SK-N-SH (cell line): ENCODE results near the gene BUB3. TPM values are rescaled to one million over a fixed set of nuclear protein-coding genes. Genes with fewer than 3 reads are reported as not detected.

Source experiments
- CTCF ChIA-PET: fragments of 300-600, 350-600 bp; formaldehyde crosslinking; extraction: SDS; loops from one replicate; lab custom pipeline; 2021; lab: Yijun Ruan, JAX
- POLR2A ChIA-PET: fragments of 350-600 bp; sonication (Branson Sonifier 250); formaldehyde crosslinking; extraction: SDS; loops from one replicate; lab custom pipeline; 2020; ENCODE audit warnings: antibody characterized with exemption, inconsistent platforms; lab: Yijun Ruan, JAX
- DNase-seq: peaks from one replicate; pipeline ENCODE4 v3.0.0; 2012
- H2AFZ ChIP-seq: fragments of 200-600 bp; sonication (generic); 2 replicates; pipeline ENCODE4 v1.8.1; 2016; ENCODE audit warnings: antibody characterized with exemption, mild to moderate bottlenecking, low read depth
- H3F3A ChIP-seq: fragments of 200-600 bp; sonication (generic); replicated peaks from 2 replicates; pipeline ENCODE3; 2016; ENCODE audit warnings: antibody characterized with exemption, mild to moderate bottlenecking; ENCODE audit not compliant: insufficient read depth
- H3K27ac ChIP-seq, 2 experiments: fragments of 200-500 bp in 1 of 2; fragments of 200-600 bp in 1 of 2; sonication (Bioruptor generic) in 1 of 2; sonication (generic), shearing (Covaris generic) in 1 of 2; 2 replicates each; pipeline versions ENCODE4 v1.5.1 to v1.6.1; 2014 to 2016; ENCODE audit warnings: low read depth in 2 of 2, inconsistent platforms in 1 of 2, low read length in 1 of 2, mild to moderate bottlenecking in 1 of 2, mixed read lengths in 1 of 2
- H3K27me3 ChIP-seq: fragments of 200-600 bp; sonication (generic), shearing (Covaris generic); 2 replicates; pipeline ENCODE4 v1.6.1; 2016; ENCODE audit warnings: mixed run types; ENCODE audit not compliant: insufficient read depth
- H3K36me3 ChIP-seq, 2 experiments: fragments of 200-500 bp in 1 of 2; fragments of 200-600 bp in 1 of 2; sonication (Bioruptor generic) in 1 of 2; sonication (generic) in 1 of 2; replicated peaks in 1 of 2; 2 replicates each; pipeline versions ENCODE3 to v1.5.1; 2014 to 2016; ENCODE audit warnings: low read length in 1 of 2, mild to moderate bottlenecking in 1 of 2; ENCODE audit not compliant: insufficient read depth in 2 of 2, control insufficient read depth in 1 of 2
- H3K4me1 ChIP-seq, 2 experiments: fragments of 200-500 bp in 1 of 2; fragments of 200-600 bp in 1 of 2; sonication (Bioruptor generic) in 1 of 2; sonication (generic), shearing (Covaris generic) in 1 of 2; 2 replicates each; pipeline versions ENCODE4 v1.5.1 to v1.6.1; 2014 to 2016; ENCODE audit warnings: low read depth in 1 of 2, low read length in 1 of 2, mixed run types in 1 of 2; ENCODE audit not compliant: insufficient read depth in 2 of 2, control insufficient read depth in 1 of 2
- H3K4me2 ChIP-seq: fragments of 200-600 bp; sonication (generic), shearing (Covaris generic); 2 replicates; pipeline ENCODE4 v1.6.1; 2017; ENCODE audit warnings: mixed run types
- H3K4me3 ChIP-seq, 2 experiments: fragments of 200-500 bp in 1 of 2; fragments of 200-600 bp in 1 of 2; sonication (Bioruptor generic) in 1 of 2; sonication (generic), shearing (Covaris generic) in 1 of 2; 2 replicates each; pipeline versions ENCODE4 v1.5.1 to v1.8.1; 2014 to 2016; ENCODE audit warnings: low read depth in 2 of 2, inconsistent platforms in 1 of 2, low read length in 1 of 2, mild to moderate bottlenecking in 1 of 2, mixed read lengths in 1 of 2, moderate library complexity in 1 of 2
- H3K79me2 ChIP-seq: fragments of 200-600 bp; sonication (generic); 2 replicates; pipeline ENCODE4 v1.8.1; 2017; ENCODE audit warnings: mild to moderate bottlenecking; ENCODE audit not compliant: insufficient read depth
- H3K9ac ChIP-seq: fragments of 200-600 bp; sonication (generic); 2 replicates; pipeline ENCODE4 v1.6.1; 2017; ENCODE audit warnings: mixed run types
- H3K9me2 ChIP-seq: fragments of 200-600 bp; sonication (generic); 2 replicates; pipeline ENCODE4 v1.6.1; 2017; ENCODE audit warnings: mixed run types
- H3K9me3 ChIP-seq: fragments of 200-600 bp; sonication (generic); 2 replicates; pipeline ENCODE4 v1.6.1; 2017; ENCODE audit warnings: mixed run types, mild to moderate bottlenecking, moderate library complexity
- H4K20me1 ChIP-seq: fragments of 200-600 bp; sonication (generic); 2 replicates; pipeline ENCODE4 v1.6.1; 2017; ENCODE audit warnings: mild to moderate bottlenecking, mixed run types; ENCODE audit not compliant: insufficient read depth
- CTCF ChIP-seq: fragments of 200-600 bp; sonication (generic); IDR thresholded peaks from 2 replicates; pipeline ENCODE4 v1.6.1; 2017; ENCODE audit warnings: antibody characterized with exemption, mild to moderate bottlenecking, moderate library complexity
- ELF1 ChIP-seq: IDR thresholded peaks from 2 replicates; pipeline ENCODE4 v1.4.0; 2012
- EP300 ChIP-seq, 2 experiments: IDR thresholded peaks; 2 replicates each; pipeline versions ENCODE4 v1.4.0 to v1.6.1; 2012; ENCODE audit warnings: borderline replicate concordance in 1 of 2, low read depth in 1 of 2, low read length in 1 of 2
- EZH2phosphoT487 ChIP-seq: fragments of 200-600 bp; sonication (generic); IDR thresholded peaks from 2 replicates; pipeline ENCODE4 v1.6.1; 2017; ENCODE audit warnings: low read depth, mixed run types, mild to moderate bottlenecking, antibody characterized with exemption, moderate library complexity, borderline replicate concordance
- FOSL2 ChIP-seq: IDR thresholded peaks from 2 replicates; pipeline ENCODE4 v1.4.0; 2012; ENCODE audit warnings: low read depth, mild to moderate bottlenecking, moderate library complexity, borderline replicate concordance
- FOXJ3 ChIP-seq: sonication (generic); formaldehyde crosslinking; IDR thresholded peaks from 2 replicates; pipeline ENCODE4 v1.5.1; 2020; ENCODE audit warnings: mild to moderate bottlenecking, missing genetic modification reagents
- FOXM1 ChIP-seq: IDR thresholded peaks from 2 replicates; pipeline ENCODE4 v1.4.0; 2012; ENCODE audit warnings: low read depth, mild to moderate bottlenecking
- GATA2 ChIP-seq: sonication (generic); formaldehyde crosslinking; IDR thresholded peaks from 2 replicates; pipeline ENCODE4 v1.5.0; 2020; ENCODE audit warnings: mild to moderate bottlenecking, missing genetic modification reagents
- JUND ChIP-seq: IDR thresholded peaks from 2 replicates; pipeline ENCODE4 v1.4.0; 2012
- MEF2A ChIP-seq: IDR thresholded peaks from 2 replicates; pipeline ENCODE4 v1.4.0; 2012; ENCODE audit warnings: low read depth, borderline replicate concordance
- MXI1 ChIP-seq: IDR thresholded peaks from 2 replicates; pipeline ENCODE4 v1.6.1; 2012; ENCODE audit warnings: mild to moderate bottlenecking, low read depth, low read length, improper control_type of control experiment
- NRF1 ChIP-seq: IDR thresholded peaks from 2 replicates; pipeline ENCODE4 v1.6.1; 2012; ENCODE audit warnings: low read depth, mild to moderate bottlenecking, low read length
- PBX3 ChIP-seq: IDR thresholded peaks from 2 replicates; pipeline ENCODE4; 2012
- RAD21 ChIP-seq: IDR thresholded peaks from 2 replicates; pipeline ENCODE4 v1.6.1; 2012; ENCODE audit warnings: mild to moderate bottlenecking, low read length
- RFX5 ChIP-seq: IDR thresholded peaks from 2 replicates; pipeline ENCODE4 v1.6.1; 2012; ENCODE audit warnings: mild to moderate bottlenecking, improper control_type of control experiment, low read length
- SIN3A ChIP-seq: IDR thresholded peaks from 2 replicates; pipeline ENCODE4 v1.6.1; 2012; ENCODE audit warnings: low read depth, mild to moderate bottlenecking, low read length, moderate library complexity, borderline replicate concordance
- SMC3 ChIP-seq: IDR thresholded peaks from 2 replicates; pipeline ENCODE4 v1.6.1; 2012; ENCODE audit warnings: low read depth, low read length, improper control_type of control experiment
- TCF12 ChIP-seq: IDR thresholded peaks from 2 replicates; pipeline ENCODE4 v1.4.0; 2012
- ZBTB33 ChIP-seq: IDR thresholded peaks from 2 replicates; pipeline ENCODE4 v1.4.0; 2012; ENCODE audit warnings: low read depth, borderline replicate concordance
- WGBS: methylation state at CpG from one replicate; pipeline ENCODE4 v1.1.6; 2017; ENCODE audit warnings: low lambda C conversion rate; 5-methylcytosine and 5-hydroxymethylcytosine counted together
- polyA plus RNA-seq, 3 experiments: library from polyadenylated mRNA; depleted of rRNA; stranded (reverse); fragments of >200 nt; gene quantifications; 2 replicates each; pipeline ENCODE4 v1.2.3, GENCODE V29; 2012

BUB3 gene
- polyA plus RNA-seq, 1 of the 3 experiments (the other 2 are of a cell fraction), result 202 TPM

GRCh38 chr10:123157210-123157609 lies 3.0 kb downstream of the BUB3 start:
- Histone ChIP-seq H3K27me3 (peaks cover 5% of the 10 kb centered on the region; the same call in 1 of the 2 replicates), H3K9me3 (no peaks in the 10 kb centered on the region)
- CTCF ChIA-PET, result no interaction called here
- WGBS, result 29% methylated on average over 3 of the region's 3 CpGs
- TF ChIP-seq JUND (peak; percentile 51), RAD21 (no peak), FOSL2 (peak; percentile 47; the same call in 1 of the 2 replicates), TCF12 (peak; percentile 17; the same call in 1 of the 2 replicates), SMC3 (no peak)
- TF ChIP-seq, all 33 proteins: peak for 3
- H2AFZ ChIP-seq, result no peak overlapping the region
- DNase-seq, result no peak
- H3K27ac ChIP-seq, result peak overlapping the region; percentile 40 to 81; a peak in 1 of 4 replicates
- peaks cover 68% of the 10 kb centered on the region for H4K20me1 ChIP-seq
- H3K9me2 ChIP-seq, result no peaks in the 10 kb centered on the region
- peak overlapping the region; percentile 80 for H3K4me2 ChIP-seq
- H3K9ac ChIP-seq, result no peak overlapping the region
- H3K4me3 ChIP-seq, result peak overlapping the region in 1 of 2 experiments; percentile 31; a peak in 1 of 4 replicates
- H3K36me3 ChIP-seq, result peaks cover 63 to 64% of the 10 kb centered on the region in 2 experiments
- H3F3A ChIP-seq, result peaks cover 15% of the 10 kb centered on the region
- H3K79me2 ChIP-seq, result peaks cover 78% of the 10 kb centered on the region
- POLR2A ChIA-PET, result no interaction called here
- peaks cover 13 to 29% of the 10 kb centered on the region in 2 experiments; a peak in 3 of 4 replicates for H3K4me1 ChIP-seq

GRCh38 chr10:123158682-123159081 lies 4.5 kb downstream of the BUB3 start:
- Histone ChIP-seq H3K9me3 (no peaks in the 10 kb centered on the region), H3K4me1 (peaks cover 13 to 29% of the 10 kb centered on the region in 2 experiments; a peak in 3 of 4 replicates), H3K9ac (no peak overlapping the region), H3K9me2 (no peaks in the 10 kb centered on the region), H3K27me3 (no peaks in the 10 kb centered on the region), H2AFZ (no peak overlapping the region), H3K79me2 (peaks cover 93% of the 10 kb centered on the region), H4K20me1 (peaks cover 78% of the 10 kb centered on the region), H3K4me2 (peak overlapping the region; percentile 80; the same call in 1 of the 2 replicates), H3K4me3 (0 out of 4 replicates have a peak overlapping the region, but pooled peaks of 1 of the 2 experiments have one; percentile 31), H3K36me3 (peaks cover 77 to 78% of the 10 kb centered on the region in 2 experiments), H3F3A (peaks cover 15% of the 10 kb centered on the region), H3K27ac (no peak overlapping the region)
- ChIA-PET POLR2A (no interaction called here), CTCF (interaction anchor here (1.1 to 1.4 kb wide), 2 partner anchors 19 to 222 kb away, joined by 4 read pairs; no protein-coding TSS in a partner anchor)
- TF ChIP-seq FOXJ3 (CRISPR knock-in tag) (no peak), ZBTB33 (no peak), PBX3 (no peak), EP300 (IDR thresholded peaks at IDR 0.05; ENCODE audit: borderline replicate concordance in 1 of 2, low read depth in 1 of 2, low read length in 1 of 2) (no peak), TCF12 (no peak), JUND (no peak), RFX5 (no peak), CTCF (no peak), NRF1 (no peak), MXI1 (no peak), FOXM1 (no peak), SIN3A (no peak), EZH2phosphoT487 (no peak), SMC3 (no peak), GATA2 (no peak), MEF2A (no peak), ELF1 (no peak)
- 84% methylated on average over 1 of the region's 1 CpG for WGBS
- DNase-seq, result no peak
